GM13976 (cell line): Measurements from ENCODE around the gene HSD11B1L.

Experiments used
- DNase-seq: peaks from one replicate; pipeline ENCODE4 v3.0.0; 2012; ENCODE audit warnings: low spot score
- CTCF ChIP-seq: IDR thresholded peaks from 2 replicates; pipeline ENCODE4 v1.5.1; 2012; ENCODE audit warnings: borderline replicate concordance, mild to moderate bottlenecking; ENCODE audit not compliant: insufficient read depth; ENCODE audit errors: extremely low read depth, missing control alignments, control extremely low read depth
- in situ Hi-C: fragments of 300-500 bp; cut with MboI; formaldehyde crosslinking; loops from one replicate; pipeline ENCODE4 v1.12.0; 2022; ENCODE audit warnings: low sequenced_read_pairs, mixed read lengths, inconsistent platforms; ENCODE audit not compliant: unreplicated experiment

Gene HSD11B1L

GRCh38 chr19:5711025-5711424 is 30.2 kb downstream of the HSD11B1L start:
- no peak for DNase-seq
- in situ Hi-C loops: no loop called here
- TF ChIP-seq CTCF: no peak

DNA sequence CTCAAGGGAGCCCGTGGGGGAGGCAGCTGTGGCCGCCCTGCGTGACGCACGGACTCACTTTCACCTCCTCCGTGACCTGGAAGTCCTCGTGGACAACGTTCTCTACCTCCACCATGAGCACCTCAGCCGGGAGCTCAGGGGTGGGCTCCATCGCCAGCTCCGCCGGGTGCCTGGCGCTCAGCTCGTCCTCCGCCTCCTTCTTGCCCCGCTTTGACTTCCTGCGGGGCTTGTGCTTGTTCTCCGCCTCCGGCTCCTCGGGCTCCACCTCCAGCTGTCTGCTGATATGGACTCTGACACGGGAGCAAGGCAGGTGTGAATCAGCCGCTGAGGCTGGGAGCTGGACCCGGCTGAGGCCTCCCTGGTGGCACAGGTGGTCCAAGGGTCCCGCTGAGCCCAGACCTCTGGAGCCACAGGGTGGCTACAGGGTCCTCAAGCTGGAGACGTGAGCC is 30.9 kb downstream of the HSD11B1L start:
- TF ChIP-seq CTCF: no peak
- DNase-seq: no peak
- in situ Hi-C loops: no loop called here

DNA sequence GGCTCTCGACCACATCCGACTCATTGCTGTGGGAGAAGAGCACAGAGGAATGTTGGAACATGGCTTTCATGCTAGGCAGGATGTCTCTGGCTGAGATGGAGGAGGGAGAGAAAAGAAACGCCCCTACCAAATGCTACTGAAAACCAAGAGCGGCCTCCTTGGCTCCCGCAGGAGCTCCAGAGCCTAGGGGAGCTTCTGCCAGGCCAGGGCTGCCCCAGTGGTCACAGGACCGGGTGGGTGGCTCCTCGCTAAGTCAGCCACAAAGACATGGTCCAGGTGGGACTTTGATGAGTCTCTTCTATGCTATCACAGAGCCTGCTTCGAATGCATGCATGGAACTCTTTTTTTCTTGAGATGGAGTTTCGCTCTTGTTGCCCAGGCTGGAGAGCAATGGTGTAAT is 32.4 kb downstream of the HSD11B1L start:
- in situ Hi-C loops: no loop called here
- no peak for DNase-seq
- TF ChIP-seq CTCF: no peak

DNA sequence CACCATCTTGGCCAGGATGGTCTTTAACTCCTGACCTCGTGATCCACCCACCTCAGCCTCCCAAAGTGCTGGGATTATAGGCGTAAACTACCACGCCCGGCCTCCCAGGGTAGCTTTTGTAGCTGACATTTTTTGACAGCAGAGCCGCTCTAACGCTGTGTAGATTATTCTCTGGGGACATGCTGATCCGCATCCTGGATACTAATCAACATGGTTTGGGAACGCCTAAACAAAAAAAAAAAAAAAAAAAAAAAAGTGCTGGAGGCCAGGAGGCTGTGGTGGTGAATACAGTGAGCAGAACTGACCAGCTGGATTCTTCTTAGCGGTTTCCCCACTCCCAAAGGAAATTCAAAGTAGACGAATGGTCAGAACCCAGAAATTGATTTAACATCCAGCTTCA is 34.0 kb downstream of the HSD11B1L start:
- no peak for DNase-seq
- in situ Hi-C loops: no loop called here
- no peak for TF ChIP-seq CTCF

DNA sequence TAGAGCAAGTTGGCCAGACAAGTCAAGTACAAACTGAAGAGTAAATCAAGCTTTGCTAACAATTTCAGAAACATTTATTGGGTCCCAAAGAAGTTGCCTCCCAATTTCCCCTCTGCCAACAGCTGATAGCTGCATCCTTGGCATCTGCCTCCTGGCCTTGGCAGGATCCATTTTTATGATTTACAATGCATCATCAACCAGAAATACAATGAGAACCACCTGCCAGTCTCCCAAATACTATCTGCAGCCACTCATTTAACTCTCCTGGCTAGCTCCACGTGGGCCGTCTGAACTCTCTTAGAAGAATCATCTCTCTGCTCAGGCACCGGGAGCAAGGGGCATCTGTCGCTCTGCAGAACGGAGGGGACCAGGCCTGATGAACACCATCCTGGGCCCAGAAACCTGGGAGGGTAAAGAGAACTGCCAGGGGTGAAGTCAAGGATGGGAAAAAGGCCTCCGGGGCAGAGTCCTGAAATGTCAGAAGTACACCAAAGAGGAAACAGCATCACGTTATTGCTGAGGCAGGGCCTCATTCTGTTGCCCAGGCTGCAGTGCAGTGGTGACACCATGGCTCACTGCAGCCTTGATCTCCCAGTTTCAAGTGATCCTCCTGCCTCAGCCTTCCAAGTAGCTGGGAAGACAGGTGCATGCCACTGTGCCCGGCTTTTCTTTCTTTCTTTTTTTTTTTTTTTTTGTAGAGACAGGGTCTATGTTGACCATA is 36.5 kb downstream of the HSD11B1L start:
- no peak for DNase-seq
- in situ Hi-C loops: no loop called here
- no peak for TF ChIP-seq CTCF

DNA sequence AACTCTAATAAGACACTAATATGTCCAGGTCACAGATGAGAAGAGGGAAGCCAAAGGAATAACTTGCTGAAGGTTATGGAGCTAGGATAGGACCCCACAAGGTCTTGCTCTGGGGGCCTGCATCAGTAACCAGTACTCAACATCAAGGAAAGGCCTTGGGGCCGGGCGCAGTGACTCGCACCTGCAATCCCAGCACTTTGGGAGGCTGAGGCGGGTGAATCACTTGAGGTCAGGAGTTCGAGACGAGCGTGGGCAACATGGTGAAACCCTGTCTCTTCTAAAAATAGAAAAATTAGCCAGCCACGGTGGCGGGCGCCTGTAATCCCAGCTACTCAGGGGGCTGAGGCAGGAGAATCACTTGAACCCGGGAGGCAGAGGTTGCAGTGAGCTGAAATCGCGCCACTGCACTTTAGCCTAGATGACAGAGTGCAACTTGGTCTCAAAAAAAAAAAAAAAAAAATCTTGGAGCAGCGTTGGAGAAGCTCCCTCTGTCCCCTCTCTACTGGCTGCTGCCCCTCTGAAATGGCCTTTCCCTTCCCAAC is 37.3 kb downstream of the HSD11B1L start:
- no peak for DNase-seq
- TF ChIP-seq CTCF: no peak
- in situ Hi-C loops: no loop called here
